DOHH2 (cell line): ENCODE results near the gene SLC9A8.

Source experiments
- H3F3A ChIP-seq: fragments of 200-600 bp; sonication (generic), shearing (Covaris generic); 2 replicates; pipeline ENCODE4 v1.6.0; 2016; ENCODE audit warnings: antibody characterized with exemption, mild to moderate bottlenecking; ENCODE audit not compliant: control insufficient read depth, insufficient read depth
- H3K27ac ChIP-seq: fragments of 200-600 bp; sonication (generic); 2 replicates; pipeline ENCODE4 v1.5.1; 2014; ENCODE audit warnings: low read depth, mild to moderate bottlenecking, low read length, moderate library complexity
- H3K27me3 ChIP-seq: fragments of 200-600 bp; sonication (generic); 2 replicates; pipeline ENCODE4 v1.6.1; 2014; ENCODE audit warnings: mild to moderate bottlenecking, low read length, mixed read lengths; ENCODE audit not compliant: control insufficient read depth
- H3K36me3 ChIP-seq: fragments of 200-600 bp; sonication (generic); 2 replicates; pipeline ENCODE4 v1.6.1; 2014; ENCODE audit warnings: mild to moderate bottlenecking, low read length, moderate library complexity, mixed read lengths; ENCODE audit not compliant: control insufficient read depth
- H3K4me1 ChIP-seq: fragments of 200-600 bp; sonication (generic); 2 replicates; pipeline ENCODE4 v1.6.1; 2014; ENCODE audit warnings: mild to moderate bottlenecking, low read length, mixed read lengths; ENCODE audit not compliant: control insufficient read depth
- H3K4me2 ChIP-seq: fragments of 200-600 bp; sonication (generic); 2 replicates; pipeline ENCODE4 v1.6.0; 2014; ENCODE audit warnings: mild to moderate bottlenecking, low read length, moderate library complexity
- H3K4me3 ChIP-seq: fragments of 200-600 bp; sonication (generic); 2 replicates; pipeline ENCODE4 v1.5.1; 2014; ENCODE audit warnings: mild to moderate bottlenecking, low read length, mixed read lengths
- H3K79me2 ChIP-seq: fragments of 200-600 bp; sonication (generic); 2 replicates; pipeline ENCODE4 v1.6.1; 2014; ENCODE audit warnings: mild to moderate bottlenecking, low read length, mixed read lengths; ENCODE audit not compliant: control insufficient read depth
- H3K9me2 ChIP-seq: fragments of 200-600 bp; sonication (generic); replicated peaks from 2 replicates; pipeline ENCODE4 v1.6.1; 2014; ENCODE audit warnings: mild to moderate bottlenecking, low read length, mixed read lengths; ENCODE audit not compliant: control insufficient read depth
- H3K9me3 ChIP-seq: fragments of 200-600 bp; sonication (generic); 2 replicates; pipeline ENCODE4 v1.6.1; 2014; ENCODE audit warnings: antibody characterized with exemption, low read length, mixed read lengths; ENCODE audit not compliant: control insufficient read depth, insufficient read depth
- H4K20me1 ChIP-seq: fragments of 200-600 bp; sonication (generic); 2 replicates; pipeline ENCODE4 v1.6.0; 2014; ENCODE audit warnings: low read depth, mild to moderate bottlenecking, antibody characterized with exemption, low read length, moderate library complexity; ENCODE audit not compliant: control insufficient read depth, insufficient read depth
- EZH2phosphoT487 ChIP-seq: fragments of 200-600 bp; sonication (generic); IDR thresholded peaks from 2 replicates; pipeline ENCODE4 v1.6.1; 2017; ENCODE audit warnings: borderline replicate concordance, mild to moderate bottlenecking, antibody characterized with exemption, low read length, moderate library complexity, mixed read lengths
- TF ChIP-seq, protein P1 (sequence below): fragments of 200-600 bp; sonication (generic); IDR thresholded peaks from one replicate; pipeline ENCODE4 v1.5.1; 2014; ENCODE audit warnings: antibody characterized with exemption, mild to moderate bottlenecking, low read depth, low read length; ENCODE audit not compliant: poor library complexity, severe bottlenecking

SLC9A8 gene

DNA sequence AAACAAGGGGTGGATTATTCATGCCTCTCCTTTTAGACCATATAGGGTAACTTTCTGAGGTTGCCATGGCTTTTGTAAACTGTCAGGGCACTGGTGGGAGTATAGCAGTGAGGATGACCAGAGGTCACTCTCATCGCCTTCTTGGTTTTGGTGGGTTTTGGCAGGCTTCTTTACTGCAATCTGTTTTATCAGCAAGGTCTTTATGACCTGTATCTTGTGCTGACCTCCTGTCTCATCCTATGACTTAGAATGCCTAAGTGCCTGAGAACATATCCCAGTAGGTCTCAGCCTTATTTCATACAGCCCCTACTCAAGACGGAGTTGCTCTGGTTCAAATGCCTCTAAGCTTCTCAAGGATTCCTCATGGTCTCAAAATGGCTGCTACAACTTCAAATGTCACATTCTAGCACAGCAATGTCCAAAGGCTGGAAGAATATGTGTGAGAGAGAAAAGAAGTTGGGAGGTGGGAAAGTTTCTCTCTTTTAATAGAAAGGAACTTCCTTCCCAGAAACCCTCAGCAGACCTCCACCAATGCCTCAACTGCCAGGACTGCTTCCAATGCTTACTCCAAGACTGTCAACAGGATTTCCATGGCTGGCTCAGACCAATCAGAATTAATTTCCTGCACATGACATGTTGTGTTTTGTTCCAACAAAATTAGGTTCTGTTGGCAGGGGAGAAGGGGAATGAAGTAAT lies 46.6 kb upstream of the SLC9A8 start:
- H3K27ac ChIP-seq: no peak overlapping the region
- H3K36me3 ChIP-seq: no peaks in the 10 kb centered on the region
- no peak overlapping the region for H3K4me3 ChIP-seq
- no peaks in the 10 kb centered on the region for H3K9me2 ChIP-seq
- H3K79me2 ChIP-seq: no peaks in the 10 kb centered on the region
- H3F3A ChIP-seq: no peaks in the 10 kb centered on the region
- no peaks in the 10 kb centered on the region for H4K20me1 ChIP-seq
- no peak overlapping the region for H3K4me2 ChIP-seq
- H3K27me3 ChIP-seq: no peaks in the 10 kb centered on the region
- TF ChIP-seq, protein P1, sequence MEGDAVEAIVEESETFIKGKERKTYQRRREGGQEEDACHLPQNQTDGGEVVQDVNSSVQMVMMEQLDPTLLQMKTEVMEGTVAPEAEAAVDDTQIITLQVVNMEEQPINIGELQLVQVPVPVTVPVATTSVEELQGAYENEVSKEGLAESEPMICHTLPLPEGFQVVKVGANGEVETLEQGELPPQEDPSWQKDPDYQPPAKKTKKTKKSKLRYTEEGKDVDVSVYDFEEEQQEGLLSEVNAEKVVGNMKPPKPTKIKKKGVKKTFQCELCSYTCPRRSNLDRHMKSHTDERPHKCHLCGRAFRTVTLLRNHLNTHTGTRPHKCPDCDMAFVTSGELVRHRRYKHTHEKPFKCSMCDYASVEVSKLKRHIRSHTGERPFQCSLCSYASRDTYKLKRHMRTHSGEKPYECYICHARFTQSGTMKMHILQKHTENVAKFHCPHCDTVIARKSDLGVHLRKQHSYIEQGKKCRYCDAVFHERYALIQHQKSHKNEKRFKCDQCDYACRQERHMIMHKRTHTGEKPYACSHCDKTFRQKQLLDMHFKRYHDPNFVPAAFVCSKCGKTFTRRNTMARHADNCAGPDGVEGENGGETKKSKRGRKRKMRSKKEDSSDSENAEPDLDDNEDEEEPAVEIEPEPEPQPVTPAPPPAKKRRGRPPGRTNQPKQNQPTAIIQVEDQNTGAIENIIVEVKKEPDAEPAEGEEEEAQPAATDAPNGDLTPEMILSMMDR: no peak
- no peak for TF ChIP-seq EZH2phosphoT487
- no peaks in the 10 kb centered on the region for H3K9me3 ChIP-seq
- peaks cover 7% of the 10 kb centered on the region for H3K4me1 ChIP-seq

DNA sequence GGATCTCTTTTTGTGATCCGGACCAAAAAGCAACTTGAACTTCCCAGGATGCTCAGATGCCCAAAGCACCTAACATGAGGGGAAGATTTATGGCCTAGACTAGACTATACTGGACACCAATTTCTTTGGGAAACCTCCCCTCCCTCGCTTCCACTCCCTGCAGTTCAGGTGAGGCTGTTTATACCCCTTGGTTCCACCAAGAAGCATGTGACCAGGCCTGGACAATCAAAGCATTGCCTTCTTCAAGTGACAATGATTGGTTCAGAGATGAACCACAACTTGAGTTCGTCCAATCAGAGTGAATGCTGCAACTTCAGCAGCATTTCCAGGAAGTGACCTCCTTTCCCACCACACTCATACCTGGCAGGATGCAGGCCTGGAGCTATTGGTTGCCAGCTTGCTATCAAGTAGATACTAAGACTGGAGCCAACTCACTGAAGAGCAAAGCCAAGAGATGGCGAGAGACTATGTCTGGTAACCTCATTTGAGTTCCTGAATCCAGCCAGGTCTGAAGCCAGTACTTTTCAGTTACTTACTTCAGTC lies 45.6 kb upstream of the SLC9A8 start:
- no peaks in the 10 kb centered on the region for H4K20me1 ChIP-seq
- H3K9me2 ChIP-seq: no peaks in the 10 kb centered on the region
- TF ChIP-seq, protein P1: no peak
- no peak for TF ChIP-seq EZH2phosphoT487
- H3K4me3 ChIP-seq: no peak overlapping the region
- no peaks in the 10 kb centered on the region for H3K9me3 ChIP-seq
- peaks cover 7% of the 10 kb centered on the region for H3K4me1 ChIP-seq
- H3K4me2 ChIP-seq: no peak overlapping the region
- H3K27me3 ChIP-seq: no peaks in the 10 kb centered on the region
- H3K79me2 ChIP-seq: no peaks in the 10 kb centered on the region
- no peak overlapping the region for H3K27ac ChIP-seq
- no peaks in the 10 kb centered on the region for H3F3A ChIP-seq
- no peaks in the 10 kb centered on the region for H3K36me3 ChIP-seq

DNA sequence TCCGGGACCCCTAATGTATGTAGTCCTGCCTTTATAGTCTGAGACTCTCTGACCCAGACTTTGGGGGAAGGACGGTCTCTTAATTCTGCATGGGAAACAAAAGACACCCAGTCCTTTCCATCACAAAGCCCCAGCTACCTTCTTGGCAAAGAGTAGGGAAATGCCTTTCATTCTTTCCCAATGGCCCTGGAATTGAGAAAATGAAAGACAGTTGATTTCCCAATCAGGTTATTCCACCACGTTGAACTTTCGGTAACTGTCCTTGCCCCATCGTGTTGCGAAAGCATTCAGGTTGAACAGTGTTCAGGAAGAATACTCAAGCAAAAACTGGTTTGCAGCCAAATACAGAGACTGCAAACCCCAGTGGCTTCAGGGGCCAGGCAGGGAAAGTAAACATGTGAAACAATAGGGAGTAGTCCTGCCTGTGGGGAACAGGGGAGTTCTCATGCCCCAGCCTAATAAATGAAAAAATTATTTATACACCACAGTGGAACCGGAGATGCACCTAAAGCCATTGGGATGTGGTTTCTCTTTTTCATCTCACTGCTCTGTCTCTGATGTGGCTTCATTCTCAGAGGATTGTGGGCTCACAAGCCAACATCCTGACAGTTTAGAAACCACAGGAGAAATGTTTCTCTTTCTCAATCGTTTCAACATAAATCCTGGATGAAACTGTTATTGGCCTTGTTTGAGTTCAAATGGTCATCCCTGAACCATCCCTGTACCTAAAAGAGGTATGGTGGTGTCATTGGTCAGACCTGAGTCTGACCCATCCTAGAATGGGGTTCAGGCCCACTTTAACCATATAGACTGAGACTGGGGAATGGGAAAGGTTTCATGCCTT lies 44.2 kb upstream of the SLC9A8 start:
- Histone ChIP-seq H3K4me1 (peaks cover 7% of the 10 kb centered on the region), H3K27ac (no peak overlapping the region), H3K9me3 (no peaks in the 10 kb centered on the region), H3K79me2 (no peaks in the 10 kb centered on the region), H3K36me3 (no peaks in the 10 kb centered on the region), H3K27me3 (no peaks in the 10 kb centered on the region), H3F3A (no peaks in the 10 kb centered on the region), H3K4me3 (no peak overlapping the region), H4K20me1 (no peaks in the 10 kb centered on the region), H3K4me2 (no peak overlapping the region), H3K9me2 (no peaks in the 10 kb centered on the region)
- TF ChIP-seq, protein P1: no peak
- no peak for TF ChIP-seq EZH2phosphoT487
